Uterus (tissue), 2 donors: ENCODE measurements around the gene HECW1.

Experiments used
- CTCF ChIP-seq, 4 experiments: fragments of 200-600 bp in 2 of 4; fragments of 450-650 bp in 2 of 4; sonication (generic) in 2 of 4; IDR thresholded peaks; one replicate each; pipeline ENCODE4 v1.5.1; 2016 to 2019; ENCODE audit warnings: antibody characterized with exemption in 4 of 4, mild to moderate bottlenecking in 2 of 4, moderate library complexity in 1 of 4
- POLR2A ChIP-seq, 2 donors: fragments of 450-650 bp; IDR thresholded peaks; one replicate each; pipeline ENCODE4 v1.6.1; 2016; ENCODE audit warnings: antibody characterized with exemption in 2 of 2, mild to moderate bottlenecking in 1 of 2, moderate library complexity in 1 of 2

- TF ChIP-seq CTCF (IDR thresholded peaks at IDR 0.05) (no peak), POLR2A (IDR thresholded peaks at IDR 0.05) (no peak)
Measured at GRCh38 chr7:43460733-43461348, 348.4 kb downstream of the HECW1 start.
